CD14-positive monocyte (primary cell): ENCODE results near the gene LEKR1. TPM values are rescaled to one million over a fixed set of nuclear protein-coding genes. Genes with fewer than 3 reads are reported as not detected.

Source experiments
- DNase-seq, 3 donors: peaks; one replicate each; pipeline ENCODE4 v3.0.0-alpha.2; 2011 to 2022
- H2AFZ ChIP-seq: 2 replicates; pipeline ENCODE4 v1.6.0; 2012; ENCODE audit warnings: mild to moderate bottlenecking, low read depth, low read length, inconsistent platforms; ENCODE audit not compliant: insufficient read depth, poor library complexity, severe bottlenecking
- H3K27ac ChIP-seq, 2 donors: 1 replicate in 1 of 2; 2 replicates in 1 of 2; pipeline ENCODE4 v1.5.1; 2012 to 2013; ENCODE audit warnings: low read length in 2 of 2, control low read depth in 1 of 2, inconsistent platforms in 1 of 2, low read depth in 1 of 2, mild to moderate bottlenecking in 1 of 2
- H3K27me3 ChIP-seq, 2 donors: one replicate each; pipeline versions ENCODE4 v1.6.0 to v1.6.1; 2011 to 2013; ENCODE audit warnings: low read length in 2 of 2; ENCODE audit not compliant: control insufficient read depth in 2 of 2, insufficient read depth in 2 of 2
- H3K36me3 ChIP-seq, 2 donors: replicated peaks in 1 of 2; 1 replicate in 1 of 2; 2 replicates in 1 of 2; pipeline versions ENCODE4 v1.5.1 to v1.6.1; 2012 to 2013; ENCODE audit warnings: low read length in 2 of 2, control low read depth in 1 of 2, inconsistent platforms in 1 of 2, mild to moderate bottlenecking in 1 of 2; ENCODE audit not compliant: insufficient read depth in 2 of 2, control insufficient read depth in 1 of 2
- H3K4me1 ChIP-seq, 2 donors: 1 replicate in 1 of 2; 2 replicates in 1 of 2; pipeline versions ENCODE4 v1.5.1 to v1.6.1; 2012 to 2013; ENCODE audit warnings: low read length in 2 of 2, control low read depth in 1 of 2, inconsistent platforms in 1 of 2, mild to moderate bottlenecking in 1 of 2, moderate library complexity in 1 of 2; ENCODE audit not compliant: insufficient read depth in 2 of 2, control insufficient read depth in 1 of 2
- H3K4me2 ChIP-seq: replicated peaks from 2 replicates; pipeline ENCODE3; 2012; ENCODE audit warnings: low read length, moderate library complexity, mild to moderate bottlenecking; ENCODE audit not compliant: poor library complexity, severe bottlenecking; ENCODE audit errors: extremely low read depth
- H3K4me3 ChIP-seq, 3 experiments: fragments of 200-600 bp in 1 of 3; sonication (generic) in 1 of 3; replicated peaks in 1 of 3; 1 replicate in 2 of 3; 2 replicates in 1 of 3; pipeline ENCODE4 v1.5.1; 2011 to 2013; ENCODE audit warnings: low read length in 3 of 3, mild to moderate bottlenecking in 3 of 3, control low read depth in 2 of 3, low read depth in 2 of 3, inconsistent platforms in 1 of 3, moderate library complexity in 1 of 3
- H3K79me2 ChIP-seq: 2 replicates; pipeline ENCODE4 v1.6.0; 2012; ENCODE audit warnings: mild to moderate bottlenecking, control low read depth, inconsistent platforms, low read length, moderate library complexity; ENCODE audit not compliant: insufficient read depth
- H3K9ac ChIP-seq: 2 replicates; pipeline ENCODE4 v1.6.0; 2017; ENCODE audit warnings: low read length, mild to moderate bottlenecking; ENCODE audit not compliant: insufficient read depth, poor library complexity, severe bottlenecking
- H3K9me3 ChIP-seq, 2 donors: replicated peaks in 1 of 2; 1 replicate in 1 of 2; 2 replicates in 1 of 2; pipeline versions ENCODE4 v1.5.1 to v1.6.1; 2012 to 2013; ENCODE audit warnings: low read length in 2 of 2, control low read depth in 1 of 2; ENCODE audit not compliant: control insufficient read depth in 1 of 2, insufficient read depth in 1 of 2
- H4K20me1 ChIP-seq: 2 replicates; pipeline ENCODE4 v1.6.0; 2012; ENCODE audit warnings: mild to moderate bottlenecking, low read length, control low read depth, moderate library complexity; ENCODE audit not compliant: insufficient read depth
- H3K27ac Mint-ChIP-seq, 7 donors: one replicate each; pipeline ENCODE4 v1.8.0; 2020; ENCODE audit warnings: mild to moderate bottlenecking in 7 of 7, mixed read lengths in 7 of 7, moderate library complexity in 6 of 7, inconsistent platforms in 2 of 7
- H3K27me3 Mint-ChIP-seq, 3 donors: one replicate each; pipeline ENCODE4 v1.8.0; 2021 to 2022; ENCODE audit warnings: low read depth in 3 of 3, mild to moderate bottlenecking in 3 of 3, mixed read lengths in 3 of 3, moderate library complexity in 3 of 3, inconsistent platforms in 1 of 3
- H3K36me3 Mint-ChIP-seq, 2 donors: one replicate each; pipeline ENCODE4 v1.8.0; 2020; ENCODE audit warnings: mixed read lengths in 2 of 2, inconsistent platforms in 1 of 2, mild to moderate bottlenecking in 1 of 2
- H3K4me1 Mint-ChIP-seq: one replicate; pipeline ENCODE4 v1.8.0; 2020; ENCODE audit warnings: mild to moderate bottlenecking, mixed read lengths
- H3K4me3 Mint-ChIP-seq, 2 donors: one replicate each; pipeline ENCODE4 v1.8.0; 2020; ENCODE audit warnings: mild to moderate bottlenecking in 2 of 2, mixed read lengths in 2 of 2, moderate library complexity in 1 of 2
- H3K9me3 Mint-ChIP-seq, 7 donors: one replicate each; pipeline ENCODE4 v1.8.0; 2020 to 2022; ENCODE audit warnings: mixed read lengths in 7 of 7, mild to moderate bottlenecking in 6 of 7, moderate library complexity in 6 of 7, inconsistent platforms in 2 of 7
- WGBS: methylation state at CpG from one replicate; pipeline ENCODE4 v1.1.5; 2013; ENCODE audit warnings: missing lambda C conversion rate; ENCODE audit not compliant: insufficient coverage; 5-methylcytosine and 5-hydroxymethylcytosine counted together
- intact Hi-C, 2 donors: fragments of 100-400 bp; cut with micrococcal nuclease; formaldehyde crosslinking; loops; one replicate each; pipeline versions ENCODE4 v1.15.0 to v1.15.1; 2023
- polyA plus RNA-seq, 3 donors: library from polyadenylated mRNA; depleted of rRNA in 1 of 3; unstranded in 2 of 3; stranded (reverse) in 1 of 3; fragments of 300-500 nt in 2 of 3; fragments of >200 nt in 1 of 3; fragmentation: Illumina TruSeq in 2 of 3; gene quantifications; 1 replicate in 2 of 3; 2 replicates in 1 of 3; pipeline ENCODE4 v1.2.3, GENCODE V29; 2012 to 2021
- TF ChIP-seq, protein P1 (sequence below): fragments of 200-600 bp; IDR thresholded peaks from one replicate; pipeline ENCODE4 v1.8.0; 2022; ENCODE audit warnings: antibody characterized with exemption, mild to moderate bottlenecking

Gene LEKR1
- polyA plus RNA-seq, 3 donors = 0.51 to 0.80 TPM; not detected in 1

DNA sequence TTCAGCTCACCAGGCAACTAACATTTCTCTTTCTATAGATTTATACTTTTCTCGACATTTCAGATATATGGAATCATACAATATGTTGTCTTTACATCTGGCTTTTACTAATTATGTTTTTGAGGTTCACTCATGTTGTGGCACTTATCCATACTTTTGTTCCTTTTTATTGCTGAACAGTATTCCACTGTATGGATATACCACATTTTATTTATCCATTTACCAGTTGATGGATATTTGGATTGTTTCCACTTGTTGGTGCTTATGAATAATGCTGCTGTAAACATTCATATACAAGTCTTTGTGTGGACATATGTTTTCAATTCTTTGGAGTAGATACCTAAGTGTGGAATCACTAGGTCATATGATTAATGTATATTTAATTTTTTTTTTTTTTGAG, 97.2 kb downstream of the LEKR1 start:
- TF ChIP-seq, protein P1, sequence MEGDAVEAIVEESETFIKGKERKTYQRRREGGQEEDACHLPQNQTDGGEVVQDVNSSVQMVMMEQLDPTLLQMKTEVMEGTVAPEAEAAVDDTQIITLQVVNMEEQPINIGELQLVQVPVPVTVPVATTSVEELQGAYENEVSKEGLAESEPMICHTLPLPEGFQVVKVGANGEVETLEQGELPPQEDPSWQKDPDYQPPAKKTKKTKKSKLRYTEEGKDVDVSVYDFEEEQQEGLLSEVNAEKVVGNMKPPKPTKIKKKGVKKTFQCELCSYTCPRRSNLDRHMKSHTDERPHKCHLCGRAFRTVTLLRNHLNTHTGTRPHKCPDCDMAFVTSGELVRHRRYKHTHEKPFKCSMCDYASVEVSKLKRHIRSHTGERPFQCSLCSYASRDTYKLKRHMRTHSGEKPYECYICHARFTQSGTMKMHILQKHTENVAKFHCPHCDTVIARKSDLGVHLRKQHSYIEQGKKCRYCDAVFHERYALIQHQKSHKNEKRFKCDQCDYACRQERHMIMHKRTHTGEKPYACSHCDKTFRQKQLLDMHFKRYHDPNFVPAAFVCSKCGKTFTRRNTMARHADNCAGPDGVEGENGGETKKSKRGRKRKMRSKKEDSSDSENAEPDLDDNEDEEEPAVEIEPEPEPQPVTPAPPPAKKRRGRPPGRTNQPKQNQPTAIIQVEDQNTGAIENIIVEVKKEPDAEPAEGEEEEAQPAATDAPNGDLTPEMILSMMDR = no peak
- no peak overlapping the region for H3K4me2 ChIP-seq
- no peaks in the 10 kb centered on the region for H3K79me2 ChIP-seq
- no peaks in the 10 kb centered on the region for H3K27me3 ChIP-seq
- intact Hi-C loops = no loop called here
- WGBS = no CpG with 5 or more reads among the region's 1 CpG
- H2AFZ ChIP-seq = no peak overlapping the region
- no peak for DNase-seq
- H3K4me3 ChIP-seq = no peak overlapping the region
- H3K9me3 Mint-ChIP-seq = peaks cover 0 to 8% (median 5%) of the 10 kb centered on the region in 7 donors
- H3K27ac Mint-ChIP-seq = no peak overlapping the region
- no peaks in the 10 kb centered on the region for H3K9me3 ChIP-seq
- no peaks in the 10 kb centered on the region for H3K4me1 Mint-ChIP-seq
- no peak overlapping the region for H3K27ac ChIP-seq
- no peaks in the 10 kb centered on the region for H4K20me1 ChIP-seq
- H3K4me1 ChIP-seq = no peaks in the 10 kb centered on the region
- no peak overlapping the region for H3K4me3 Mint-ChIP-seq
- no peak overlapping the region for H3K9ac ChIP-seq
- H3K36me3 Mint-ChIP-seq = no peaks in the 10 kb centered on the region
- H3K36me3 ChIP-seq = no peaks in the 10 kb centered on the region
- H3K27me3 Mint-ChIP-seq = no peaks in the 10 kb centered on the region

DNA sequence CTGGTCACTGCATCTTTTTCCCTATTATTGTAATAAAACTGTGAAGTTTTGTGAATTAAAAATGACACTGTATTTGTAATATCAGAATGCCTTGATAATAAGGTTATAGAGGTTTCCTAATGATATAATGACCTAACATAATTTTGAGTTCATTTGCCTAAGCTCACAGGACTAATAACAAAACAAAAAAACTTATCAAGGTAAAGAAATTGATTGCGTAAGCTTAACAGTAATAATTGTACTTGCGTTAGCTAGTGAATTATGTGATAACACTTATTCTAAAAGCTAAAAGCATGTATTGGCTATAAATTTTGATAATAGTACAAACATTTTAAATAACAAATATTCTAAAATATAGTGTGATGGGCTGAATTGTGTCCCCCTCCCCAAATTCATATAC, 112.6 kb downstream of the LEKR1 start:
- TF ChIP-seq, protein P1 = no peak
- H3K9me3 Mint-ChIP-seq = peaks cover 0 to 1% (median 0%) of the 10 kb centered on the region in 7 donors
- no CpG with 5 or more reads among the region's 2 CpGs for WGBS
- H3K79me2 ChIP-seq = no peaks in the 10 kb centered on the region
- no peaks in the 10 kb centered on the region for H3K9me3 ChIP-seq
- intact Hi-C loops = no loop called here
- no peaks in the 10 kb centered on the region for H3K36me3 Mint-ChIP-seq
- no peak overlapping the region for H3K9ac ChIP-seq
- H2AFZ ChIP-seq = no peak overlapping the region
- H4K20me1 ChIP-seq = no peaks in the 10 kb centered on the region
- H3K27ac ChIP-seq = no peak overlapping the region
- no peaks in the 10 kb centered on the region for H3K4me1 ChIP-seq
- H3K4me3 Mint-ChIP-seq = no peak overlapping the region
- DNase-seq = no peak
- no peaks in the 10 kb centered on the region for H3K4me1 Mint-ChIP-seq
- H3K27me3 Mint-ChIP-seq = peaks cover 0 to 2% (median 0%) of the 10 kb centered on the region in 3 donors
- H3K27ac Mint-ChIP-seq = no peak overlapping the region
- no peak overlapping the region for H3K4me2 ChIP-seq
- no peak overlapping the region for H3K4me3 ChIP-seq
- H3K27me3 ChIP-seq = no peaks in the 10 kb centered on the region
- no peaks in the 10 kb centered on the region for H3K36me3 ChIP-seq
